ENCODE measurements around the gene DIDO1. TPM values are rescaled to one million over a fixed set of nuclear protein-coding genes. Genes with fewer than 3 reads are reported as not detected.

Gene DIDO1
- 50.9 and 52.2 TPM in 2 replicates for total RNA-seq

GRCh38 chr20:62926229-62927127 is at the start of gene DIDO1:
Gene DIDO1, minus strand, starts transcription at chr20:62926505.

GRCh38 chr20:62952373-62952967 is 26.2 kb upstream of the DIDO1 start, which contains the start of gene SLC17A9:
Gene SLC17A9, plus strand, starts transcription at chr20:62952709. Its CDS starts 122 bp downstream, at chr20:62952831.

GRCh38 chr20:62938105-62938888 is 12.0 kb upstream of the DIDO1 start, which contains the start of gene GID8:
Gene GID8, plus strand, starts transcription at chr20:62938147. Its CDS starts 3,356 bp downstream, at chr20:62941503.

GRCh38 chr20:62861726-62862336 is 64.5 kb downstream of the DIDO1 start, which contains the start of gene TCFL5:
Gene TCFL5, minus strand, starts transcription at chr20:62861822. Its CDS starts 152 bp downstream, at chr20:62861670.

Small RNAs within 50 kb of the gene (small RNA-seq; reads per million reads assigned to genes)
- not detected for gene DPH3P1

Other genes starting within 250 kb of the DIDO1 start
- 0.43 and 2.5 TPM in 2 replicates for gene NTSR1, start 217.7 kb downstream of the DIDO1 start, total RNA-seq
- gene MRGBP, start 130.0 kb downstream of the DIDO1 start, total RNA-seq, result 20.1 and 21.3 TPM in 2 replicates
- 33.2 and 43.6 TPM in 2 replicates for gene OGFR, start 121.7 kb downstream of the DIDO1 start, total RNA-seq
- 0.27 and 0.29 TPM in 2 replicates for gene COL9A3, start 109.5 kb downstream of the DIDO1 start, total RNA-seq
- 12.3 and 12.6 TPM in 2 replicates for gene TCFL5, start 64.7 kb downstream of the DIDO1 start, total RNA-seq
- 34.0 and 37.6 TPM in 2 replicates for gene GID8, start 11.6 kb upstream of the DIDO1 start, total RNA-seq
- 12.5 and 19.2 TPM in 2 replicates for gene SLC17A9, start 26.2 kb upstream of the DIDO1 start, total RNA-seq
- not detected in 2 replicates for gene BHLHE23, start 80.5 kb upstream of the DIDO1 start, total RNA-seq

Data from thoracic aorta endothelial cell (primary cell).